ENCODE data around the gene CC2D1B. TPM values are rescaled to one million over a fixed set of nuclear protein-coding genes. Genes with fewer than 3 reads are reported as not detected.
A peak's percentile ranks its signal among the peaks of the same experiment; 100 is the strongest.

The CC2D1B gene
- total RNA-seq, 2 experiments from 2014 or later = 26.1 to 26.5 TPM

GRCh38 chr1:52367272-52367671 lies 1.3 kb upstream of the CC2D1B start:
- no peak for DNase-seq
- Mint-ChIP-seq H3K36me3 (peaks cover 30% of the 10 kb centered on the region), H3K4me1 (peaks cover 33% of the 10 kb centered on the region), H3K9me3 (no peaks in the 10 kb centered on the region), H3K27ac (no peak overlapping the region), H3K4me3 (no peak overlapping the region), H3K27me3 (no peaks in the 10 kb centered on the region)

- peaks cover 35% of the 10 kb centered on the region for H3K4me1 Mint-ChIP-seq
- no peaks in the 10 kb centered on the region for H3K9me3 Mint-ChIP-seq
- DNase-seq = no peak
- peak overlapping the region; percentile 67 for H3K27ac Mint-ChIP-seq
- H3K27me3 Mint-ChIP-seq = no peaks in the 10 kb centered on the region
- peaks cover 27% of the 10 kb centered on the region for H3K36me3 Mint-ChIP-seq
- H3K4me3 Mint-ChIP-seq = peak overlapping the region; percentile 98
These were observed 467 bp upstream of the CC2D1B start for GRCh38 chr1:52366517-52366827.

- peaks cover 35% of the 10 kb centered on the region for H3K4me1 Mint-ChIP-seq
- H3K4me3 Mint-ChIP-seq = peak overlapping the region; percentile 98
- DNase-seq = peak; percentile 22
- no peaks in the 10 kb centered on the region for H3K27me3 Mint-ChIP-seq
- no peaks in the 10 kb centered on the region for H3K9me3 Mint-ChIP-seq
- peaks cover 21% of the 10 kb centered on the region for H3K36me3 Mint-ChIP-seq
- H3K27ac Mint-ChIP-seq = peak overlapping the region; percentile 95
These were observed 797 bp downstream of the CC2D1B start for GRCh38 chr1:52365071-52365745.

- Mint-ChIP-seq H3K4me1 (peaks cover 35% of the 10 kb centered on the region), H3K27ac (peak overlapping the region; percentile 62), H3K9me3 (no peaks in the 10 kb centered on the region), H3K36me3 (peaks cover 22% of the 10 kb centered on the region), H3K4me3 (peak overlapping the region; percentile 98), H3K27me3 (no peaks in the 10 kb centered on the region)
- no peak for DNase-seq
These were observed 1.7 kb downstream of the CC2D1B start for GRCh38 chr1:52364235-52364839.

- no peak for DNase-seq
- Mint-ChIP-seq H3K9me3 (no peaks in the 10 kb centered on the region), H3K4me3 (no peak overlapping the region), H3K4me1 (peaks cover 15% of the 10 kb centered on the region), H3K36me3 (peaks cover 29% of the 10 kb centered on the region), H3K27me3 (no peaks in the 10 kb centered on the region), H3K27ac (no peak overlapping the region)
These were observed 5.4 kb downstream of the CC2D1B start for GRCh38 chr1:52360595-52360968.

- Mint-ChIP-seq H3K9me3 (no peaks in the 10 kb centered on the region), H3K4me3 (no peak overlapping the region), H3K36me3 (peaks cover 31% of the 10 kb centered on the region), H3K27me3 (no peaks in the 10 kb centered on the region), H3K4me1 (peaks cover 12% of the 10 kb centered on the region), H3K27ac (no peak overlapping the region)
- no peak for DNase-seq
These were observed 6.1 kb downstream of the CC2D1B start for GRCh38 chr1:52359676-52360594.

GRCh38 chr1:52358851-52359497 lies 7.0 kb downstream of the CC2D1B start:
- peaks cover 5% of the 10 kb centered on the region for H3K4me1 Mint-ChIP-seq
- no peak for DNase-seq
- no peak overlapping the region for H3K4me3 Mint-ChIP-seq
- H3K9me3 Mint-ChIP-seq = no peaks in the 10 kb centered on the region
- no peak overlapping the region for H3K27ac Mint-ChIP-seq
- no peaks in the 10 kb centered on the region for H3K27me3 Mint-ChIP-seq
- peaks cover 32% of the 10 kb centered on the region for H3K36me3 Mint-ChIP-seq

- no peak for DNase-seq
- Mint-ChIP-seq H3K4me3 (no peak overlapping the region), H3K27ac (no peak overlapping the region), H3K9me3 (no peaks in the 10 kb centered on the region), H3K36me3 (peaks cover 25% of the 10 kb centered on the region), H3K27me3 (no peaks in the 10 kb centered on the region), H3K4me1 (peaks cover 2% of the 10 kb centered on the region)
These were observed 8.6 kb downstream of the CC2D1B start for GRCh38 chr1:52357397-52357796.

- H3K9me3 Mint-ChIP-seq = no peaks in the 10 kb centered on the region
- no peak overlapping the region for H3K4me3 Mint-ChIP-seq
- H3K36me3 Mint-ChIP-seq = peaks cover 25% of the 10 kb centered on the region
- H3K4me1 Mint-ChIP-seq = peaks cover 2% of the 10 kb centered on the region
- no peak for DNase-seq
- peak overlapping the region; percentile 65 for H3K27ac Mint-ChIP-seq
- H3K27me3 Mint-ChIP-seq = no peaks in the 10 kb centered on the region
These were observed 9.1 kb downstream of the CC2D1B start for GRCh38 chr1:52356818-52357355.

GRCh38 chr1:52355847-52356505 lies 10.0 kb downstream of the CC2D1B start:
- no peak for DNase-seq
- peaks cover 25% of the 10 kb centered on the region for H3K36me3 Mint-ChIP-seq
- H3K9me3 Mint-ChIP-seq = no peaks in the 10 kb centered on the region
- no peaks in the 10 kb centered on the region for H3K27me3 Mint-ChIP-seq
- H3K27ac Mint-ChIP-seq = peak overlapping the region; percentile 65
- H3K4me3 Mint-ChIP-seq = no peak overlapping the region
- no peaks in the 10 kb centered on the region for H3K4me1 Mint-ChIP-seq

GRCh38 chr1:52355436-52355835 lies 10.6 kb downstream of the CC2D1B start:
- Mint-ChIP-seq H3K4me3 (no peak overlapping the region), H3K36me3 (peaks cover 25% of the 10 kb centered on the region), H3K27me3 (no peaks in the 10 kb centered on the region), H3K27ac (peak overlapping the region; percentile 4), H3K9me3 (no peaks in the 10 kb centered on the region), H3K4me1 (no peaks in the 10 kb centered on the region)
- DNase-seq = no peak

- H3K27me3 Mint-ChIP-seq = no peaks in the 10 kb centered on the region
- no peak overlapping the region for H3K27ac Mint-ChIP-seq
- H3K9me3 Mint-ChIP-seq = no peaks in the 10 kb centered on the region
- DNase-seq = no peak
- peaks cover 2% of the 10 kb centered on the region for H3K4me1 Mint-ChIP-seq
- H3K4me3 Mint-ChIP-seq = no peak overlapping the region
- H3K36me3 Mint-ChIP-seq = peaks cover 16% of the 10 kb centered on the region
These were observed 13.3 kb downstream of the CC2D1B start for GRCh38 chr1:52352690-52353089.

GRCh38 chr1:52348704-52349300 lies 17.2 kb downstream of the CC2D1B start:
- Mint-ChIP-seq H3K4me3 (no peak overlapping the region), H3K36me3 (peaks cover 7% of the 10 kb centered on the region), H3K4me1 (peaks cover 2% of the 10 kb centered on the region), H3K9me3 (no peaks in the 10 kb centered on the region), H3K27ac (peak overlapping the region; percentile 67), H3K27me3 (no peaks in the 10 kb centered on the region)
- DNase-seq = no peak

- Mint-ChIP-seq H3K4me1 (peaks cover 2% of the 10 kb centered on the region), H3K36me3 (peaks cover 3% of the 10 kb centered on the region), H3K27ac (no peak overlapping the region), H3K27me3 (no peaks in the 10 kb centered on the region), H3K9me3 (no peaks in the 10 kb centered on the region), H3K4me3 (no peak overlapping the region)
- no peak for DNase-seq
These were observed 19.4 kb downstream of the CC2D1B start for GRCh38 chr1:52346653-52347052.
